HT-29 (cell line): Measurements from ENCODE around the gene SIRPD. TPM values are rescaled to one million over a fixed set of nuclear protein-coding genes. Genes with fewer than 3 reads are reported as not detected.

Source experiments
- DNase-seq: peaks from one replicate; pipeline ENCODE4 v3.0.0-alpha.2; 2015; ENCODE audit warnings: low spot score
- small RNA-seq: library from RNA; depleted of rRNA; stranded (forward); fragments of <200 nt; gene quantifications from one replicate; pipeline ENCODE3, GENCODE V24; 2014
- total RNA-seq: library from RNA; depleted of rRNA; stranded (reverse); fragments of >200 nt; shearing (Covaris generic); gene quantifications from 2 replicates; pipeline ENCODE4 v1.2.3, GENCODE V29; 2014; rRNA removed

SIRPD gene
- total RNA-seq, 1 experiment from 2014 or later, result not detected

DNA sequence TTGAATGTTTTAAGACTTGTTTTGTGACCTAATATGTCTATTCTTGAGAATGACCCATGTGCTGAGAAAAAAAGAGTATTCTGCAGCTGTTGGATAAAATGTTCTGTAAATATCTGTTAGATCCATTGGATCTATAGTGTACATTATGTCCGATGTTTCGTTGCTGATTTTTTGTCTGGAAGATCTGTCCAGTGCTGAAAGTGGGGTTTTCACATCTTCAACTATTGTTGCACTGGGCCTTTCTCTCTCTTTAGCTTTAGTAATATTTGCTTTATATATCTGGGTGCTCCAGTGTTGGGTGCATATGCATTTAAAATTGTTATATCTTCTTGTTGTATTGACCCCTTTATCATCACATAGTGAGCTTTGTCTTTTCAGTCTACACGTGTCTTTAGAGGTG lies 60.6 kb downstream of the SIRPD start:
- DNase-seq, result no peak

DNA sequence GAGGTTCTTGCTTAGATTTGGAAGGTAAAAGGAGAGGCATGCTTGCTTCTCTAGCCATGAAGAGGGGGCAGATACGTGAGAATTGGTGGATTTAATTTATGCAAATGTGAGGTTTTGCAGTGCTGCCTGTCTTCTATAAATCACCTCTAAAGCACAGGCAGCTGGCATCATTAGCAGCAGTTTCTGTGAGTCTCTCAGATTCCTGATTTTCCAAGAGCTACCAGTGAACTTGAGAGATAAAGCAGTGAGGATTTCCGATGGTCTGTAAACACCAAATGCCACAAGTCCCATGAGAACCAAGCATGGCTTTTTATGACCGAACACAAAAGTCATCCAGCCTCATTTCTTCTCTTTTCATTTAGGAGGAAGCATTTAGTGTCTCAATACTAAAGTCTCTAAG lies 63.1 kb downstream of the SIRPD start:
- no peak for DNase-seq

DNA sequence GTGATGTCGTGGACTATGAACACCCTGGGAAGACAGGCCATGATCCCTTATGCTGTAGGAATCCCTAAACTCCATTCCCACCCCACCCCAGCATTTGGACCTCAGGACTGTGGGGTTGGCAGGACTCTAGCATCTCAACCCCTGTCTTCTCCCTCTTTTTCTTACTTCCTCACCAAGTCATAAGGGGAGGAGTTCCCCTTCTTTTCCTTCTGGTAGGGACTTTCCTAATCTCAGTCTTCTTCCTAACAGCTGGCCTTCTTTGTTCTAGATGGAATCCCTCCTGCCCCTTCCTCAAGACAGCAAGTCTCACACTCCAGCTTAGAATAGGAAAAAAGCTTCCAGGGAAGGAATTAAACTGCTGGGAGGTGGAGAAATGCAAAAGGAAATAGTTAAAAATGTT lies 64.0 kb downstream of the SIRPD start:
- no peak for DNase-seq

DNA sequence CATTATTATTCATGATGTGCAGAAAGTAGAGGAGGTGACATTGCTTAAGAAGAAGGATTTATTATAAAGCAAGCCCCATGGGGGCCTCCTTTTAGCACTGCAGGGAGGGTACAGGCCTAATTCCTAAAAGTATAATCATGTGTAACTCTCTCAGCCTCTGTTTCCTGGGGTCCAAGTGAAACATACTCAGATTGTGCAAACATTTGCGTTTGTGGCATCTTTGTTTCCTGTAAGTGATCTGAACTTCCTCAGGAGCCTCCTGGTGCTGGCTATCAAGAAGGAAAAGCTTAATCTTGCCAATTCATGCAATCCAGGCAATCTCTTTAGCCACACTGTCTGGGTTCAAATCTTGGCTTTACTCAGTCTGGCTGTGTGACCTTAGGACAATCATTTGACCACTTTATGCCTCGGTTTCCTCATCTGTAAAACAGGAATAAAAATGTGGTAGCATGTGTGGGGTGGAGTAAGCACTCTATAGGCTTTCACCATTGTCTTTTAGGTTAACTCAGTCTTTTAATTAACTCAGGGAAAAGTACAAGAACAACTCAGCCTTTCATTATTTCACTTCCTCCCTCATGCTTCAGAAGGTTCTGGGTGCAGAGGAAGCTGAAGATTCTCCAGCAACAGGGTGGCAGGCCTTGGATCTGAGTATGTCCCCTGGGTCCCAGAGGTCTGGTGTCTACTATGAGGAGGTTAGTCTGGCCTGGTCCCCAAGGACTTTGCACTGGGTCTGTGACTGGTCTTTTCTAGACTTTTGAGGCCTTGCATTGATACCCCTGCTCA lies 65.5 kb downstream of the SIRPD start:
- DNase-seq, result no peak

DNA sequence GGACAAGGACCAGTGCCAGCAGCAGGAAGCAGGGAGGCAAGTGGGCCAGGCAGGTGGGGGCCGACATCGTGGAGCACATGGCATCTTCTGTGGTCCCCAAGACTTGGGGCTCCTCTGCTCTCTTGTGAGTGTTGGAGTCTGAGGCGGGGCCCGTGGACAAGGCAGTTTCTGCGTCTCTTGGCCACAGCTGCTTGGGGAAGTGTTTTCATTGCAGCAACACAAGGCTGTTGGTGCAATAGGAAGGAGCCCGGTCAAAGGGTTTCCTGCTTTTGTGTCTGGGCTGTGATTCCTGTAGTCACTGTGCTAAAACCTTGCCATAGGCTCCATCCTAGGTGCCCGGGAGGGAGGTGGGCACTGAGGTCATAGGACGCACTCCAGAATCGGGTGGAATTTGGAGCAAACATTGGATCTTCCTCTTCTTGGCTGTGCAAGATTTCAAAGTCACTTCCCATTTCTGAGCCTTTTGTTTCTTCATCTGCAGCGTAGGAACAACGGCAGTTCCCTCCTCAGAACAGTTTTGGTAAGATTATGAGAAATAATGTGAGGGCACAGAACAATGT lies 66.1 kb downstream of the SIRPD start, which contains the start of gene SIRPB2:
Gene SIRPB2 (minus strand): TSS at position 140 of the 560 bp plus-strand sequence. CDS start 61 bp downstream, at position 79.
- DNase-seq, result no peak

DNA sequence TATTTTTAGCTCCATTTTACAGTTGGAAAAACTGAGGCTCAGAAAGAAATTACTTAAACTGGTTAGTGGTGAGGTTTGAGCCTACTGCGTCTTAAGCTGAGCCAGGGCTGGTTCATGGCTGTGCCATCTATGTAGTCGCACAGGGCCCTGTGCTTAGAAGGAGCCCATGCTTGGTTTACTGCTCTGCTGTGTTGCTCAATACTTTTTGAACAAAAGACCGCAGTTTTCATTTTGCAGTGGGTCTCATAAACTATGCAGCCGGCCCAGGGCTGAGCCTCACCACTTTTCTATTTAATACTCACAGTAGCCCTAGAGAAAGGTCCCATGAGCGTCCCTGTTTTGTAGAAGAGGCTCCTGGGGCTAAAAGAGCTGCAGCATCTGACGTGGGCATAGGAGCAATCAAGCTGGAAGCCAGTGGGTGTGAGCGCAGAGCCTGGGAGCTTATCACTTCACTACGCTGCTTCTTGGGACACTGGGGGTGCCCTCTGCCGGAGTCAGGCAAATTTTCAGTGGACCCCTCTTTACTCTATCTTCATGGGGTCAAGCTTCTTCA lies 66.8 kb downstream of the SIRPD start:
- DNase-seq, result no peak

DNA sequence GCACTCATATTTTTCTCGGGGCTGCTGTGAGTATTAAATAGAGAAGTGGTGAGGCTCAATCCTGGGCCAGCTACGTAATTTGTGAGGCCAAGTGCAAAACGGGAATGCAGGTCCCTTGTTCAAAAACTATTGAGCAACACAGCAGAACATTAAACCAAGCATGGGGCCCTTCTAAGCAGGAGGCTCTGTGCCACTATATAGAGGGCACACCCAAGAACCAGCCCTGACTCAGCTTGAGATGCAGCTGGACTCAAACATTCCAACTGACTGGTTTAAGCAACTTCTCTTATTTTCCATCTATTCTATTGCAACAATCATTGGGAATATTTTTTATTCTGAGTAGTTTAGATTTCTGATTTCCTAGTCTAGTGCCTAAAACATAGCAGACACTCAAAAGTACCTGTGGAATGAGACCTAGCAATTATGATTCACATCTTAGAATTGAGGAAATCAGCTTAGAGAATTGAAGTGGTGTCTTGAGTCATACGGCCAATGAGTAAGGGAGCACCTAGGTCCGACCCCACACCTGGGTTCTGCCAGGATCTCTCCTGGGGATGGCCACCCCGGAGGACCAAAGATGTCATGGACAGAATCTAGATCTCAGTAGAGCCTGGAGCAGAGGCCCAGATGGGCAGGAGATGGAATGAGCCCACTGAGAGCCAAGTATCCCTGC lies 67.6 kb downstream of the SIRPD start:
- no peak for DNase-seq

DNA sequence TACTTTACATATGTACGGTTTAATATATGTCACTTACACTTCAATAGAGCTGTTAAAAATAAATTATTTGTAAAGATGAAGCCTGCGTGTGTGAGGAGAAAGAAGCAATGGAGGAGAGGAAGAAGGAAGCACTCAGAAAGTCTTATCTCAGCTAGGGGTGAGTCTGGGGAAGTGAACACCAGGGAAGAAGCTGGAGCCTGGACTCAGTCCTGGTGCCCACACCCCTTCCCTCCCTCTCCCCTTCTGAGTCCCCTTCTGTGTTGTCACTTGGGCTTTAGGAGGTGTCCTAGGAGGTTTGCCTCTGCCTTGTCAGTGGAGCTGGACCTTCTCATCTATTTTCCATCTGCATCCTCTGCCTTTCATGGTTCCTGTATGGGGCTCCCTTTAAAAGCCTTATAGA lies 68.2 kb downstream of the SIRPD start:
- no peak for DNase-seq

DNA sequence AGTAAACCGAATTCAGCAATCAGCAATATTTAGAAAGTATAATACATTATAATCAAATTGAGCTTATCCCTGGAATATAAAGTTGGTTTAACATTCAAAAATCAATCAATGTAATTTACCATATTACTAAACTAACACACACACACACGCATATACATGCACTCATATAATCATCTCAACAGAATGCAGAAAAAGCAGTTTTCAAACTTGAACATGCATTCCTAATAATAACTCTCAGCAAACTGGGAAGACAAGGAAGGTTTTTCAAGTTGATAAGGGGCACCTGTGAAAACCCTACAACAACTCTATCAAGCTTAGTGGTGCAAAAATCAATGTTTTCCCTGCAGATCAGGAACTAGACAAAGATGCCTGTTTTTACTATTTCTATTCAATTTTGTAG lies 70.9 kb downstream of the SIRPD start:
- no peak for DNase-seq

DNA sequence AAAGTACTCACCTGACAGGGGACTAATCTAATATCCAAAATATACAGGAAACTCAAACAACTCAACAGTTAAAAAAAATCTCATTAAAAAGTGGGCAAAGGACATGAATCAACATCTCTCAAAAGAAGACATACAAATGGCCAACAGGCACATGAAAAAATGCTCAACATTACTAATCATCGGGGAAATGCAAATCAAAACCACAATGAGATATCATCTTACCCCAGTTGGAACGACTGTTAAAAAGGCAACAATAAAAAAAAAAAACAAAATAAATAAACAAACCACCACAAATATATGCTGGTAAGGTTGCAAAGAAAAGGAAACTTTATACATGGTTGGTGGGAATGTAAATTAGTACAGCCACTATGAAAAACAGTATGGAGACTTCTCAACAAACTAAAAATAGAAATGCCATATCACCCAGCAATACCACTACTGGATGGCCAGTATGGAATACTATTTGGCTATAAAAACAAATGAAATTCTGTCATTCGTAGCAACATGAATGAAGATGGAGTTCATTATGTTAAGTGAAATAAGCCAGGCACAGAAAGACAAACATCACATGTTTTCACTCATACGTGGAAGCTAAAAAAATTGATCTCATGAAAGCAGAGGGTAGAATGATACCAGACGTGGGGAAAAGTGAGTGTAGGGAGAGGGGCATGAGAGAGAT lies 72.9 kb downstream of the SIRPD start:
- DNase-seq, result no peak

Small RNA genes within 50 kb of the gene (small RNA-seq; reads per million reads assigned to genes)
- gene RNU6-917P, result not detected

Other genes starting within 250 kb of the SIRPD start
- 19.1 and 22.4 TPM in 2 replicates for gene SDCBP2, start 228.6 kb downstream of the SIRPD start, total RNA-seq
- gene FKBP1A, start 164.7 kb downstream of the SIRPD start, total RNA-seq, result 86.3 and 91.6 TPM in 2 replicates
- gene NSFL1C, start 90.9 kb downstream of the SIRPD start, total RNA-seq, result 38.6 and 39.9 TPM in 2 replicates
- gene SIRPB2, start 66.3 kb downstream of the SIRPD start, total RNA-seq, result not detected in 2 replicates
- 0.47 TPM in 1 of 2 replicates, not detected in the other for gene SIRPB1, start 62.3 kb upstream of the SIRPD start, total RNA-seq
- gene SIRPG, start 100.1 kb upstream of the SIRPD start, total RNA-seq, result not detected in 2 replicates